ENCODE results near the gene TRAF3.
A peak's percentile ranks its signal among the peaks of the same experiment; 100 is the strongest.

DNA sequence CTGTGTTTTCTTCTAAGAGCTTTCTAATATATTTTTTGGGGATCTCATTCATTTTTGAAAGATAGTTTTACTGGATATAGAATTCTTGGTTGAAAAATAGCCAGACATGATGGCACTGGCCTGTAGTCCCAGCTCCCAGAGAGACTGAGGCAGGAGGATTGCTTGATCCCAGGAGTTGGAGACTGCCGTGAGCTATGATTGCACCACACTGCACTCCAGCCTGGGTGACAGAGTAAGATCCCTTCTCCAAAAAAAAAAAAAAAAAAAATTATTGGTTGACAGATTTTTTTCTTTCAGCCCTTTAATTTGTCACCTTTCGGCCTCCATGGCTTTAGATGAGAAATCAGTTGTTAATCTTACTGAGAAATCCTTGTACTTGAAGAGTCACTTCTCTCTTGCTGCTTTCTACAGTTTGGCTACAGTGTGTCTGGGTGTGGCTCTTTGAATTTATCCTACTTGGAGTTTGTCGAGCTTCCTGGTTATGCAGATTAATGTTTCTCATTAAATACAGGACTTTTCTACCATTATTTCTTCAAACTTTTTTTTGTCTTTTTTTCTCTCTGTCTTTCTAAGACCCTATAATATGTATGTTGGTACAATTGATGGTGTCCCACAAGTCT is 85.0 kb downstream of the TRAF3 start:
- TF ChIP-seq CTCF (IDR thresholded peaks at IDR 0.05) (no peak), POLR2AphosphoS5 (IDR thresholded peaks at IDR 0.05; ENCODE audit: insufficient read depth in 1 of 2, low read depth in 1 of 2) (peak in 1 of 2 donors; percentile 11), POLR2A (IDR thresholded peaks at IDR 0.05) (no peak)
